MM.1S (cell line): ENCODE measurements around the gene CRYM.
A peak's percentile ranks its signal among the peaks of the same experiment; 100 is the strongest.
"Not testable (repeated sequence)": the region's sequence is repeated elsewhere in the genome, so short reads cannot be mapped to it uniquely, and the experiment has no call there.

Source experiments
- DNase-seq: peaks from one replicate; pipeline ENCODE4 v3.0.0-alpha.2; 2015
- H2AFZ ChIP-seq: fragments of 300-600 bp; sonication (generic); 2 replicates; pipeline ENCODE4 v1.6.0; 2016; ENCODE audit warnings: antibody characterized with exemption, low read length
- H3F3A ChIP-seq: fragments of 300-600 bp; sonication (generic); 2 replicates; pipeline ENCODE4 v1.6.1; 2016; ENCODE audit warnings: mild to moderate bottlenecking, antibody characterized with exemption, low read length, moderate library complexity, mixed read lengths; ENCODE audit not compliant: insufficient read depth
- H3K27ac ChIP-seq: fragments of 300-600 bp; sonication (generic); 2 replicates; pipeline ENCODE4 v1.5.1; 2016; ENCODE audit warnings: mild to moderate bottlenecking, low read length
- H3K27me3 ChIP-seq: fragments of 300-600 bp; sonication (generic); replicated peaks from 2 replicates; pipeline ENCODE4 v1.6.0; 2016; ENCODE audit warnings: low read length; ENCODE audit not compliant: insufficient read depth
- H3K36me3 ChIP-seq: fragments of 300-600 bp; sonication (generic); replicated peaks from 2 replicates; pipeline ENCODE4 v1.6.1; 2016; ENCODE audit warnings: mild to moderate bottlenecking, low read length, mixed read lengths; ENCODE audit not compliant: insufficient read depth
- H3K4me1 ChIP-seq: fragments of 300-600 bp; sonication (generic); 2 replicates; pipeline ENCODE4 v1.6.1; 2016; ENCODE audit warnings: low read length, mixed read lengths
- H3K4me2 ChIP-seq: fragments of 300-600 bp; sonication (generic); 2 replicates; pipeline ENCODE4 v1.6.0; 2016; ENCODE audit warnings: low read depth, low read length
- H3K4me3 ChIP-seq: fragments of 300-600 bp; sonication (generic); 2 replicates; pipeline ENCODE4 v1.5.1; 2016; ENCODE audit warnings: low read length, mixed read lengths
- H3K79me2 ChIP-seq: fragments of 300-600 bp; sonication (generic); 2 replicates; pipeline ENCODE4 v1.6.1; 2016; ENCODE audit warnings: mixed run types, low read length, mixed read lengths
- H3K9ac ChIP-seq: fragments of 300-600 bp; sonication (generic); 2 replicates; pipeline ENCODE4 v1.6.1; 2016; ENCODE audit warnings: low read length, mixed read lengths
- H3K9me2 ChIP-seq: fragments of 300-600 bp; sonication (generic); replicated peaks from 2 replicates; pipeline ENCODE4 v1.6.1; 2016; ENCODE audit warnings: mild to moderate bottlenecking, low read length, mixed read lengths; ENCODE audit not compliant: insufficient read depth
- H3K9me3 ChIP-seq: fragments of 300-600 bp; sonication (generic); replicated peaks from 2 replicates; pipeline ENCODE4 v1.6.1; 2016; ENCODE audit warnings: mild to moderate bottlenecking, low read length, mixed read lengths; ENCODE audit not compliant: insufficient read depth
- H4K20me1 ChIP-seq: fragments of 300-600 bp; sonication (generic); 2 replicates; pipeline ENCODE4 v1.6.1; 2016; ENCODE audit warnings: mild to moderate bottlenecking, low read length, moderate library complexity, mixed read lengths; ENCODE audit not compliant: insufficient read depth
- EZH2 ChIP-seq: fragments of 300-600 bp; sonication (generic); optimal IDR thresholded peaks from 2 replicates; pipeline ENCODE3; 2017; ENCODE audit warnings: low read depth, mild to moderate bottlenecking, antibody characterized with exemption, low read length, mixed read lengths
- EZH2phosphoT487 ChIP-seq: fragments of 300-600 bp; sonication (generic); IDR thresholded peaks from 2 replicates; pipeline ENCODE4 v1.6.1; 2018; ENCODE audit warnings: antibody characterized with exemption, low read length
- TF ChIP-seq, protein P1 (sequence below): fragments of 300-600 bp; sonication (generic); IDR thresholded peaks from 2 replicates; pipeline ENCODE4 v1.5.1; 2016; ENCODE audit warnings: antibody characterized with exemption, low read length, mixed read lengths

CRYM gene

DNA sequence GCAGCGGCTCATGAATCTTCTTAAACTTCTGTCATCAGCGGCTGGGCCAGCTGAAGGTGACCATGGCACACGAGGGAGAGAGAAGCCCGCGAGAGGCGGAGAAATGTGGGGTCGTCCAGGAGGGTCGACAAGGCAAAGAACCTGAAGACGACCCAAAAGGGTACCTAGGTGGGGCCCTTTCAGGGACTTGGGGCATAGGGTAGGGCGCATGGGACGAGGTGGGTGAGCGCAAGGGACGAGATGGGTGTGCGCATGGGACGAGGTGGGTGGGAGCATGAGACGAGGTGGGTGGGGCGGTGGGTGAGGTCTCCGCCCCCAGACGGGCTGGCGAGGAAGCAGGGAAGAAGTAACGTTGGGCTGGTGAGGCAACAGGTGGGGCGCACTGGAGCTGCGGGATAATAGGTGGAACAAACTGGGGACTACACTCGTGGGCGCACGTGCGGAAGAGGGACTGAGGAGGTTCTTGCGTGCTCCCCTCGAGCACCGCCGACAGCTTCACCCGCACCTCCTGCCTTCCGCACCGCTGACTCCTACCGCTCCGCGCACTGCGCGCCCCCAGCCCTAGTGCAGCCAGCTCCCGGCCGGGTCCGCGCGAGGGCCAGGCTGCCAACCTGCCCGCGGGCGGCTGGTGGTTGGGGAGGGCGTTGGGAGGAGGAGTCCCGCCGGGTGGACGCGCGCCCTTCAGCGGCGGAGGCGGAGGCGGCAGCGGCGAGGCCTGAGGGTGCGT lies 23.2 kb upstream of the CRYM start:
- Histone ChIP-seq H3K36me3 (no peaks in the 10 kb centered on the region), H3K9me3 (no peaks in the 10 kb centered on the region), H3K4me1 (peaks cover 8% of the 10 kb centered on the region; the same call in 1 of the 2 replicates), H3K9ac (peak overlapping the region; percentile 18; the same call in 1 of the 2 replicates), H3K79me2 (no peaks in the 10 kb centered on the region), H3K4me3 (peak overlapping the region; percentile 70), H4K20me1 (0 out of 2 replicates have a peak, but pooled peaks cover 3% of the 10 kb centered on the region), H3F3A (peaks cover 10% of the 10 kb centered on the region; the same call in 1 of the 2 replicates), H2AFZ (peak overlapping the region; percentile 92), H3K27me3 (no peaks in the 10 kb centered on the region), H3K4me2 (peak overlapping the region; percentile 99), H3K9me2 (no peaks in the 10 kb centered on the region), H3K27ac (no peak overlapping the region)
- peak; percentile 59 for DNase-seq
- TF ChIP-seq, protein P1, sequence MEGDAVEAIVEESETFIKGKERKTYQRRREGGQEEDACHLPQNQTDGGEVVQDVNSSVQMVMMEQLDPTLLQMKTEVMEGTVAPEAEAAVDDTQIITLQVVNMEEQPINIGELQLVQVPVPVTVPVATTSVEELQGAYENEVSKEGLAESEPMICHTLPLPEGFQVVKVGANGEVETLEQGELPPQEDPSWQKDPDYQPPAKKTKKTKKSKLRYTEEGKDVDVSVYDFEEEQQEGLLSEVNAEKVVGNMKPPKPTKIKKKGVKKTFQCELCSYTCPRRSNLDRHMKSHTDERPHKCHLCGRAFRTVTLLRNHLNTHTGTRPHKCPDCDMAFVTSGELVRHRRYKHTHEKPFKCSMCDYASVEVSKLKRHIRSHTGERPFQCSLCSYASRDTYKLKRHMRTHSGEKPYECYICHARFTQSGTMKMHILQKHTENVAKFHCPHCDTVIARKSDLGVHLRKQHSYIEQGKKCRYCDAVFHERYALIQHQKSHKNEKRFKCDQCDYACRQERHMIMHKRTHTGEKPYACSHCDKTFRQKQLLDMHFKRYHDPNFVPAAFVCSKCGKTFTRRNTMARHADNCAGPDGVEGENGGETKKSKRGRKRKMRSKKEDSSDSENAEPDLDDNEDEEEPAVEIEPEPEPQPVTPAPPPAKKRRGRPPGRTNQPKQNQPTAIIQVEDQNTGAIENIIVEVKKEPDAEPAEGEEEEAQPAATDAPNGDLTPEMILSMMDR, result peak; percentile 27
- TF ChIP-seq EZH2phosphoT487, result no peak

DNA sequence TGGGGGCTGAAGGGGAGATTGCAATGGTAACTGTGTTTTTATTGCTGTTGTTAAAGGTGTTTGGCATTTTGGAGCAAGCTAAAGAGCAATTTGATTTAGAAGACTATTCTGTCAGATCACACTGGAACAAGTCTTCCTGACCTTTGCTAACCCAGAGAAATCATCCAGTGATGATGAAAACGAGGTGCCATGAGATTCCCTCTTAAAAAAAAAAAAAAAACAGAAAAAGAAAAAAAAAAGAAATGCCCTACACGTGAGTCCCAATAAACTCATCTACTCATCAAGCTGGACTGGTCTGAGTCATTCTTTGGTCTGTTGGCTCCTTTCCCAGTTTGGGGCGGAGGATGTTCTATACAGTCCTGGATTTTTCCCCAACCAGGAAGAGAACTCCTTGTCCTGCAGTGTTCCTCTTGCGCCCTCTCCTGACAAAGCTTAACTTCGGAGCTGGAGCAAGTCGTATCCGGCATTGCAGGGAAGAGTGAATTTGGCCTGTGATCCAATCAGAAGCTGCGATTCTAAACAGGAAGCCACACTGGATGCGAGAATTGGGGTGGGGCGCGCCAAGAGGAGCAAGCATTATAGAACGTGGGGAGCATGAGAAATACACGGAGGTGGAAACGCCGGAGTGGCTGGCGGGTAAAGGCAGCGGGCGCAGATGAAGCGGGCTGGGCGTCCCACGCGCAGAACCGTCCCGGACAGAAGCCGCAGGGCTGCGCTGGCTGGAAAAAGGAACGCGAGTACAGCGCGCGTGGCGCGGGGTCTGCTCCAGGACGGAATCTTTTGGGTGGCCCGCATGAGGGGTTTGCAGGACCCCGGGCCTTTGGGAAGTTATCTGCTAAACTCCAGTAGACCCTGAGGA lies 22.4 kb upstream of the CRYM start:
- Histone ChIP-seq H3K9me2 (no peaks in the 10 kb centered on the region), H3K27me3 (no peaks in the 10 kb centered on the region), H2AFZ (peak overlapping the region; percentile 92), H3F3A (peaks cover 10% of the 10 kb centered on the region; the same call in 1 of the 2 replicates), H3K27ac (no peak overlapping the region), H3K9ac (peak overlapping the region; percentile 6; the same call in 1 of the 2 replicates), H3K36me3 (no peaks in the 10 kb centered on the region), H3K9me3 (no peaks in the 10 kb centered on the region), H3K4me2 (peak overlapping the region; percentile 99), H4K20me1 (0 out of 2 replicates have a peak, but pooled peaks cover 3% of the 10 kb centered on the region), H3K4me3 (peak overlapping the region; percentile 70), H3K79me2 (no peaks in the 10 kb centered on the region), H3K4me1 (peaks cover 8% of the 10 kb centered on the region; the same call in 1 of the 2 replicates)
- peak; percentile 60 for DNase-seq
- TF ChIP-seq, protein P1, result peak; percentile 54
- TF ChIP-seq EZH2 (no peak), EZH2phosphoT487 (no peak)

DNA sequence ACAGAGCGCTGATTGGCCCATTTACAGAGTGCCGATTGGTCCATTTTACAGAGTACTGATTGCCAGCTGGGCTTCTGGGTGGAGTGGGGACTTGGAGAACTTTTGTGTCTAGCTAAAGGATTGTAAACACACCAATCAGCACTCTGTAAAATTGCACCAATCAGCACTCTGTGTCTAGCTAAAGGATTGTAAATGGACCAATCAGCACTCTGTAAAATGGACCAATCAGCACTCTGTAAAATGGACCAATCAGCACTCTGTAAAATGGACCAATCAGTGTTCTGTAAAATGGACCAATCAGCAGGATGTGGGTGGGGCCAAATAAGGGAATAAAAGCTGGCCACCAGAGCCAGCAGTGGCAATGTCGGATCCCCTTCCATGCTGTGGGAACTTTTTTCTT lies 11.7 kb upstream of the CRYM start:
- not testable (repeated sequence) for H3K4me1 ChIP-seq, H4K20me1 ChIP-seq, H3K36me3 ChIP-seq, H3K27me3 ChIP-seq, H3K4me3 ChIP-seq, H2AFZ ChIP-seq, H3K9ac ChIP-seq, H3F3A ChIP-seq, DNase-seq, H3K79me2 ChIP-seq, H3K27ac ChIP-seq, H3K9me3 ChIP-seq, H3K9me2 ChIP-seq, H3K4me2 ChIP-seq
